GM18867 (cell line): Measurements from ENCODE around the gene LRRN1.

ENCODE experiments used
- ATAC-seq: cut with Tn5 transposase; IDR thresholded peaks from one replicate; pipeline ENCODE4 v1.9.1; 2021; ENCODE audit warnings: mild to moderate bottlenecking, moderate library complexity; ENCODE audit not compliant: unreplicated experiment

The LRRN1 gene

DNA sequence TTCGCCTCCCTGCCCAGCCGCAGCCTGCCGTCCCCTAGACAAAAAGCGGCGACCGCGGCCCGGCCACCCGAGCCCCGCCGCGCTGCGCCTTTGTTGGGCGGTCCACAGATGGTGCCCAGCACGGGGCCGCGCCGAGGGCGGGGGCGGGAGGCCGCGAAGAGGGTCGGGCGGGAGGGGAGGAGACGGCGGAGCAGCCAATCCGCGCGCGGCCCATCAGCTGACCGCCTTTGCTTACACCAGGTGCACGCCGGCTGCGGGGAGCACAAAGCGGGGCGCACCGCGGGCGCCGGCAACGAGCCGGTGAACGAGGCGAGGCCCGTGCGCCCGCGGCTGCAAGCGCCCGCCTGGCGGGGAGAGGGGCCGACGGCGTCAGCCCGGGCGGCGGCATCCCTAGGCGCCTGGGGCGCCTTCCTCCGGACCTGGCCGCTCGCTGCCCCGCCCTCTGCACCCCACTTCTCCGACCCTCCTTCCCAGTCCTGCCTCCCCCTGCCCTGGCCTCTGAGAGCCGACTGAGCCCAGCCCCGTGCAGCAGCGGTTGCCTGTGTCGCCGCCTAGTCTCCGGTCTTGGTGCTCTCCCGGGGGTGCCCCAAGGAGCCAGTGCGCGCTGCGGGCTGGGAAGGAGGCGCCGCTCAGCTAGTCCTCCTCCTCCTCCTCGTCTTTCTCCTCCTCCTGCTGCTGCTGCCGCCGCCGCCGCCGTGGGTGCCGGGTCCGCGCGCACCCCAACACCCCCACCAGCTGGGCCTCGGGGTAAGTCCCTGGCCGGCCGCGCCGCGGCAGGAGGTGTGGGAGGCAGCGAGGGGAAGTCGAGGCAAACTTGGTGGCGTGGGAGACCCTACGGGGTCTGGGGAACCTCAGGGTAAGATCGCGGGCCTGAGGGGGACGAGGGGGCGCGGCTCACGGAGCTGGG is at the start of gene LRRN1:
Gene LRRN1, plus strand, starts transcription at position 259 of the 907 bp plus-strand sequence. CDS start 45,211 bp downstream, outside the sequence.
- no peak for ATAC-seq

GRCh38 chr3:3753416-3753815 is 45.8 kb upstream of the LRRN1 start:
- no peak for ATAC-seq

- ATAC-seq, result no peak
Observed at GRCh38 chr3:3765661-3766060, 33.6 kb upstream of the LRRN1 start.

- no peak for ATAC-seq
Observed at GRCh38 chr3:3766140-3766539, 33.1 kb upstream of the LRRN1 start.

- no peak for ATAC-seq
Observed at GRCh38 chr3:3771094-3771493, 28.1 kb upstream of the LRRN1 start.

GRCh38 chr3:3771567-3771966 is 27.7 kb upstream of the LRRN1 start:
- ATAC-seq, result no peak

DNA sequence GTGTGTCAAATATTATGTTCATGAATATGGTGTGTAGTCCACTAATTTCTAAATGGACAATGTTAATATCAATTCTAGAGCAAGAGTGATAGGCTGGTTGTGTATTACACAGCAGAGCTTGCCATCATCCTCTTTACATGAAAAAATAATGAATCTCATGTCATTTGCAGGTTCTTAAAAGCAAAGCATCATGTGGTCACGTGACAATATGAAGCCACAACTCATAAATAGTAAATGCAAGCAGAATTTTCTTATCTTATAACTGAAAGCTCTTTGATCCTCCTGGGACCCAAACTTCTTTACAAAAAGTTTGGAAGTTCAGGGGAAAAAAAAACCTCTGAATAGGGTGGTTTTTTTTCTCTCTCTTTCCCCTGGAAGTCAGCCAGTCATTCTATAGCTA is 26.9 kb upstream of the LRRN1 start:
- no peak for ATAC-seq

GRCh38 chr3:3772920-3773319 is 26.3 kb upstream of the LRRN1 start:
- ATAC-seq, result no peak

DNA sequence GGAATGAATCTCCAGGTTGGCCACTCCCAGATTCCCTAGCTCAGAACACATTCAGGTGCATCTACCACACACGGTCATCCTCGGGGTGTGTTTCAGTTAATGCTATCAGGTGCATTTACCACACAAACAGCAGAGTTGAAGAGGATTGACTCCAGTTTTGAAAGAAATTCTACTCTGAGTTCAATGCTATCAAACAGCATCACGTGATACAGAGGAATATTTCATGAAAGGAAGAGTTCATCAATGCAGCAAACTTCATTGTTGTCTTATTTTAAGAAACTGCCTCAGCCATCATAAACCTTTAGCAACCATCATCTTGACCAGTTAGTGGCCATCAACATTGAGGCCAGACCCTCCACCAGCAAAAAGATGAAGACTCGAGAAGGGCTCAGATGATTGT is 22.6 kb upstream of the LRRN1 start:
- ATAC-seq, result no peak

DNA sequence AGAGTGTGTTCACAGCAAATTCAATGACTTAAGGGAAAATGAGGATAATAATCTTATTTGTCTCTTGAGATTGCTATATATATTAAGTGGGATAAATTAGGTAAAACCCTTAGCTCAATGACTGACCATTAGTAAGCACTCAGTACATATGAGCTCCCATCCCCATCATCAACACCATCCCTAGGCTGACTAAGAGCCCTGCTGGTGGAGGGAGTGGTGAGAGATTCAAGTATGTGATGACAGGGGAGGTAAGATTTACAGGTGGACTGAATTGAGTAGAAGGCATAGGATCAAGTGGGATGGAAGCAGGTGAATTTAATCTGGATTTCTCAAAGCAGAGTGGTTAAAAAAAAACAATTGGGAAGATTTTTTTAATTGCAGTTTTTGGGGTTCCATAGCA is 21.0 kb upstream of the LRRN1 start:
- no peak for ATAC-seq

DNA sequence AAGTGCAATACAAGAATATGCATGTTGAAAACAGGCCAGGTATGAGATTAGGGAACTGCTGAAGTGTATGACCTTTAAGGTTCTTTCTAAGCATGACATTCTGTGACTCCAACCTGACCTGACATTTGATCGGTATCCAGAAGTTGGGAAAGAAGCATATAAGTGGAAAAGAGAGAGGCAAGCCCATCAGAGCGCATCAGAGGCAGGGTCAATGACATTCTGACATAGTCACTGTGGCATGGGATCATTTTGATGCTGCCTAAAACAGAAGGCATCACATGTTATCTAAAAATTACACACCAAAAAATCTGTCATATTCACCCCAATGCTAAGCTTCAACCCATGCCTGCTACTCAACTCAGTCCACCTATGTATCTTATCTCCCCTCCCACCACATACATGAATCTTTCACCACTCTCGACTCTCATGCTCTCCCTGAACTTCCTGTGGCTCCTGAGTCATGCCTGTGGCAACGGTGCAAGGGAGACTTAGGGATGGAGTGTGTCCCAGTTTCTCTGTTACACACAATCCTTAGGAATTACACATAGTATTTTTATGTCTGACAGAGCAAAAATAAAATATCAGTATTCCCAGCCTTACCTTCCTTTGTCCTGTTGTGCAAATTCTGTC is 20.5 kb upstream of the LRRN1 start:
- no peak for ATAC-seq

DNA sequence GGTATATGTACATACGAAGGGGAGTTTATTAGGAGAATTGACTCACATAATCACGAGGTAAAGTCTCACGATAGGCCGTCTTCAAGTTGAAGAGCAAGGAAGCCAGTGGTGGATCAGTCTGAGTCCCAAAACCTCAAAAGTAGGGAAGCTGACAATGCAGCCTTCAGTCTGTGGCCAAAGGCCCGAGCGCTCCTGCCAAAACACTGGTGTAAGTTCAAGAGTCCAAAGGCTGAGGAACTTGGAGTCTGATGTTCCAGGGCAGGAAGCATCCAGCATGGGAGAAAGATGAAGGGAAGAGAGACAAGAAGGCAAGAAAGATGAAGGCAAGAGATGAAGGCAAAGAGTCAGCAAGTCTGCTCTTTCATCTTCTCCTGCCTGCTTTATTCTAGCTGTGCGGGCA is 16.8 kb upstream of the LRRN1 start:
- no peak for ATAC-seq

DNA sequence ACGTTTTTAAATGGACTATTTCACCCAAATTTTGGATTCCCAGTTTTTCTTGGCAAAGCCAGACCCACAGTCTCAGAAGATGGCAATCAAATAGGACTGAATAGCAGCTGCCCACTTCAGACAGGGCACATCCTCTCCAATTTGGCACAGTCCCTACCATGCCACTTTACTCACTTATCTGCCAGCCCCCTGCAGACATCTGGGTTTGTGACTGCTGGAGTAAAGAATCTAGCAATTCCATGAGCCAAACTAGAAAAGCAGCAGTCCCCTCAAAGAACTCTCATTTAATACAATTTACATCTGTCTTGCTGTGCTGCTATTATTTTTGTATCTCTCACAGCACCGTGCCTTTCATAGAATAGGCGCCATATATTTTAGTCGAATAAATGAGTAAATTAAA is 16.0 kb upstream of the LRRN1 start:
- ATAC-seq, result no peak

GRCh38 chr3:3783696-3784095 is 15.5 kb upstream of the LRRN1 start:
- ATAC-seq, result no peak

- ATAC-seq, result no peak
Observed at GRCh38 chr3:3792391-3792790, 6.8 kb upstream of the LRRN1 start.

DNA sequence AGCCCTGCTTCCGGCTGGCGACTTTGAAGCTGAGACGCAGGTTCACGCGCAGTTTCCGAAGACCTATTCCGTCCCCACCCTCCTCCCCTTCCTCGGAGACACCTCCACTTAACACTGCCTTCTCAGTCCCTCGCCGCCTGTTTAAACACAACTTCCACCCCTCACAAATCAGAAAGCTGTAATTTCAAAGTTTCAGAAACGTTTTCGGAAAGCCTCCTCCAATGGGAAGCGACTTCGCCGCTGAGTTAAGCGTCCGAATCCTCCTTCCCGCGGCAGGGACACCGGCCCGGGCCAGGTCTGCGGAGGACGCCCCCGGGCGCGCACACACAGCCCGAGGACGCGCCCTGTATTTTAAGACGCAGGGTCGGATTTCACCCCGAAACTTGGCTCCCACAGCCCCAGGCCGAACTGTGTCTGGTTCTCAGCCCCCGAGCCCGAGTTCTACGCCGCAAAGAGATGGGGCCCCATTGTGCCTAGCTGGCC is 559 bp upstream of the LRRN1 start:
- ATAC-seq, result no peak

- no peak for ATAC-seq
Observed at GRCh38 chr3:3800080-3800455, 837 bp downstream of the LRRN1 start.

DNA sequence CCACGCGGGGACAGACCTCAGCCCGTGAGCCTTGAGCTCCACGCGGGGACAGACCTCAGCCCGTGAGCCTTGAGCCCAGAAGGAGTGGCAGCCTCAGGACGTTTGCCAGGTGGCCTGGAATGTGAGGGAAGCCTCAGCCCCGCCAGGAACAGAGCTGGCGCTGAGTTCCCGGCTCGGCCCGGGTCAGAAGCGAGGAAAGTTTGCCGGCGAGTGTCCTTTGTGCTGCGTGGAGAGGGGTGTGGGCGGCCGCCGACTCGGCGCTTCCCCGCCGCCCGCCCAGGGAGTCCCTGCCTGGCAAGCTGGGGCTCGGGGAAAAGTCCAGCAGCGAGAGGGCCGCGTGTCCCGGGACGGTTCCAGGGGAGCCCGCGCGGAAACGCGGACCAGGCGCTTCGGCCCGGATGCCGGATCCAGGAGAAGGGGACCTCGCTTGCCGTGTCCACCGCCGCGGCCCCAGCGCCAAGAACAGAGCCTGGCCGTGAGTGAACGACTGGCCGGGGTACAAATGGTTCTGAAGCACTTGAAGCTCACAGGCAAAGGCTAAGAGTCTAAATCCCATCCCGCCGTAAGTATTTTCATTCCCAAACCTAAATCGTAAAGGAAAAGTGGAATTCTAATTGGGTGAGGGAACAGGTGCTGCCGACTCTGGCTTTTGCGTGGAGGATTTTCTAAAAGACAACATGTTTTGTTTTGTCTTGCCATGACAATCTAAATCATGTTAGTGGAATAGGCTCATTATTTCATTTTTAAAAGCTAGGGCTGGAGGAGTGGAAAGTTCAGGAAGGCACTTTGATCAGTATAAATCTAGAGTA is 1.7 kb downstream of the LRRN1 start:
- no peak for ATAC-seq

GRCh38 chr3:3801494-3801841 is 2.2 kb downstream of the LRRN1 start:
- ATAC-seq, result no peak

- ATAC-seq, result no peak
Observed at GRCh38 chr3:3802046-3802445, 2.8 kb downstream of the LRRN1 start.

DNA sequence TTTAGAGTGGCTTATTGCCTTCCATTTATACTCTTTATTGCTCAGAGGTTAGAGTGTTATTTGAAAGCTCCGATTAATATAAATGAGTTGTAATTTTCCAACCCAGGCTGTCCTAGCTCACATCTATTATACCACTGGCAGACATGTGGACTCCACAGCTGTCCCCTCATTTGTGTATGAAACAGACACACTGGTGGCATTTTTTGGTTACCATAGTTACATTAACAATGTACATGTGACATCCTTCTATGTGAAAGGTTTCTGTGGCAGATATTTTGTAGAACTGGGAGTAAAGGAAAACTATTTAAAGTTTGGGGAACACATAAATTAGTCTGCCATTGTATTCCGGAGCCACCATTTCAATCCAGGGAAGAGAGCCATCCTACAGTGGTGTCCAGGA is 5.3 kb downstream of the LRRN1 start:
- ATAC-seq, result no peak

- no peak for ATAC-seq
Observed at GRCh38 chr3:3806092-3806491, 6.9 kb downstream of the LRRN1 start.
